Measurements from ENCODE around the gene PIGR. TPM values are rescaled to one million over a fixed set of nuclear protein-coding genes. Genes with fewer than 3 reads are reported as not detected.

The PIGR gene
- total and polyA plus RNA-seq, 9 of the 15 experiments (the other 6 are each of a cell fraction or from before 2014, with no cell fraction given), result 0.01 to 1.5 (median 0.03) TPM; not detected in 4

DNA sequence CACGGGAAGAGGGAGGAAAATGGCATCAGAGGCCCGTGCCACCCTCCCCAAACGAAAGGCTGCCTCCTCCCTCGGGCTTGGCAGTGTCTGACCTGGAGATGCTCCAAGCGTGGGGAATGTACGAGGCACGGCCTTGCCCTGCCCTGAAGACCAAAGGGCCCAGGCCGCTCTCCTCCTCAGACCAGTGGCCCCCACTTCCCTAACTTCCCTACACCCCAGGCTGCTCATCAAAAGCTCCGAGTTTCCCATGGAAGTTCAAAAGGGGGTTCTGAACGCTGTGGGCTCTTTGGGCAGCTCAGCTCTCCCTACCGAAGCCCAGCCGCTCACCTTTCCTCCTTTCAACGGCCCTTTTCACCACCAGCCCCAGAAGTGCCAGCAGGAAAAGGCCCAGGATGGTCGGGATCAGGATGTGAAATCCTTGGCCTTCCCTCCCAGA lies 36.4 kb downstream of the PIGR start:
- FAIRE-seq (no peak), ATAC-seq (peak; percentile 3; the same call in 1 of the 3 replicates), DNase-seq (ENCODE audit: extremely low read depth in 1 of 4, low spot score in 3 of 4) (no peak)
- Histone ChIP-seq H3K9me1 (ENCODE audit: control insufficient read depth, insufficient read depth, low read length) (no peaks in the 10 kb centered on the region), H3K9me3 (replicated peaks; ENCODE audit: control insufficient read depth, insufficient read depth, low read depth, low read length) (no peaks in the 10 kb centered on the region), H3K36me3 (ENCODE audit: control insufficient read depth, insufficient read depth, low read length) (no peaks in the 10 kb centered on the region), H3K79me2 (ENCODE audit: control insufficient read depth, insufficient read depth, low read length) (no peaks in the 10 kb centered on the region), H3K4me2 (ENCODE audit: insufficient read depth, low read length) (peak overlapping the region; percentile 66), H3K27me3 (ENCODE audit: control insufficient read depth in 2 of 2, insufficient read depth in 2 of 2, low read length in 2 of 2) (peaks cover 30 to 50% of the 10 kb centered on the region in 2 experiments), H2AFZ (ENCODE audit: low read depth, low read length) (peak overlapping the region; percentile 61), H3K27ac (ENCODE audit: extremely low read depth, low read depth, low read length) (no peak overlapping the region), H3K4me1 (replicated peaks in 1 of 2; ENCODE audit: control insufficient read depth in 2 of 2, insufficient read depth in 2 of 2, low read length in 2 of 2) (peaks cover 9 to 18% of the 10 kb centered on the region in 2 experiments; a peak in 4 of 5 replicates), H3K9ac (ENCODE audit: insufficient read depth in 1 of 2, low read depth in 2 of 2, low read length in 2 of 2) (peak overlapping the region in 1 of 2 experiments; percentile 83; a peak in 2 of 4 replicates), H4K20me1 (replicated peaks; ENCODE audit: control insufficient read depth, insufficient read depth, low read length) (0 out of 2 replicates have a peak, but pooled peaks cover 3% of the 10 kb centered on the region), H3K4me3 (peak overlapping the region; percentile 41)
- in situ Hi-C loops (cut with MboI) (loop anchor here (5.0 to 25.0 kb wide), 3 partner anchors 173 to 423 kb away; partner anchors contain the start of gene EIF2D), intact Hi-C loops (cut with micrococcal nuclease) (loop anchor here (2.0 to 5.0 kb wide), 5 partner anchors 45 to 587 kb away; partner anchors contain the start of genes CR1 and IL20)
- ChIA-PET CTCF (ENCODE audit: low intra/inter-chr PET ratio) (interaction anchor here (0.8 to 3.8 kb wide), 6 partner anchors 168 to 302 kb away, joined by 3 to 33 read pairs (median 9); partner anchors contain the start of gene EIF2D), POLR2A (interaction anchor here (0.7 to 1.7 kb wide), 5 partner anchors 144 to 298 kb away, joined by 3 to 5 read pairs (median 5); no protein-coding TSS in a partner anchor)
- TF ChIP-seq EZH2 (IDR thresholded peaks at IDR 0.05; ENCODE audit: borderline replicate concordance, low read depth, low read length) (no peak), MAZ (CRISPR knock-in tag; conservative IDR thresholded peaks at IDR 0.05 in 1 of 2, IDR thresholded peaks at IDR 0.05 in 1 of 2) (0 out of 4 replicates have a peak, but pooled peaks of 1 of the 2 experiments have one; percentile 1), STAT5B (CRISPR knock-in tag; IDR thresholded peaks at IDR 0.05) (no peak), STAG1 (CRISPR knock-in tag; IDR thresholded peaks at IDR 0.05; ENCODE audit: borderline replicate concordance) (peak; percentile 4; the same call in 1 of the 2 replicates), KDM2B (CRISPR knock-in tag; IDR thresholded peaks at IDR 0.05) (0 out of 2 replicates have a peak, but pooled peaks have one; percentile 34), SPI1 (IDR thresholded peaks at IDR 0.05; ENCODE audit: borderline replicate concordance, low read depth, low read length) (0 out of 2 replicates have a peak, but pooled peaks have one; percentile 18), NRF1 (conservative IDR thresholded peaks at IDR 0.05 in 1 of 2, IDR thresholded peaks at IDR 0.05 in 1 of 2) (0 out of 4 replicates have a peak, but pooled peaks of 1 of the 2 experiments have one; percentile 5)
- TF ChIP-seq, protein P1, sequence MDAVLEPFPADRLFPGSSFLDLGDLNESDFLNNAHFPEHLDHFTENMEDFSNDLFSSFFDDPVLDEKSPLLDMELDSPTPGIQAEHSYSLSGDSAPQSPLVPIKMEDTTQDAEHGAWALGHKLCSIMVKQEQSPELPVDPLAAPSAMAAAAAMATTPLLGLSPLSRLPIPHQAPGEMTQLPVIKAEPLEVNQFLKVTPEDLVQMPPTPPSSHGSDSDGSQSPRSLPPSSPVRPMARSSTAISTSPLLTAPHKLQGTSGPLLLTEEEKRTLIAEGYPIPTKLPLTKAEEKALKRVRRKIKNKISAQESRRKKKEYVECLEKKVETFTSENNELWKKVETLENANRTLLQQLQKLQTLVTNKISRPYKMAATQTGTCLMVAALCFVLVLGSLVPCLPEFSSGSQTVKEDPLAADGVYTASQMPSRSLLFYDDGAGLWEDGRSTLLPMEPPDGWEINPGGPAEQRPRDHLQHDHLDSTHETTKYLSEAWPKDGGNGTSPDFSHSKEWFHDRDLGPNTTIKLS (IDR thresholded peaks at IDR 0.05; ENCODE audit: borderline replicate concordance, low read depth), result no peak
- TF ChIP-seq, protein P2, sequence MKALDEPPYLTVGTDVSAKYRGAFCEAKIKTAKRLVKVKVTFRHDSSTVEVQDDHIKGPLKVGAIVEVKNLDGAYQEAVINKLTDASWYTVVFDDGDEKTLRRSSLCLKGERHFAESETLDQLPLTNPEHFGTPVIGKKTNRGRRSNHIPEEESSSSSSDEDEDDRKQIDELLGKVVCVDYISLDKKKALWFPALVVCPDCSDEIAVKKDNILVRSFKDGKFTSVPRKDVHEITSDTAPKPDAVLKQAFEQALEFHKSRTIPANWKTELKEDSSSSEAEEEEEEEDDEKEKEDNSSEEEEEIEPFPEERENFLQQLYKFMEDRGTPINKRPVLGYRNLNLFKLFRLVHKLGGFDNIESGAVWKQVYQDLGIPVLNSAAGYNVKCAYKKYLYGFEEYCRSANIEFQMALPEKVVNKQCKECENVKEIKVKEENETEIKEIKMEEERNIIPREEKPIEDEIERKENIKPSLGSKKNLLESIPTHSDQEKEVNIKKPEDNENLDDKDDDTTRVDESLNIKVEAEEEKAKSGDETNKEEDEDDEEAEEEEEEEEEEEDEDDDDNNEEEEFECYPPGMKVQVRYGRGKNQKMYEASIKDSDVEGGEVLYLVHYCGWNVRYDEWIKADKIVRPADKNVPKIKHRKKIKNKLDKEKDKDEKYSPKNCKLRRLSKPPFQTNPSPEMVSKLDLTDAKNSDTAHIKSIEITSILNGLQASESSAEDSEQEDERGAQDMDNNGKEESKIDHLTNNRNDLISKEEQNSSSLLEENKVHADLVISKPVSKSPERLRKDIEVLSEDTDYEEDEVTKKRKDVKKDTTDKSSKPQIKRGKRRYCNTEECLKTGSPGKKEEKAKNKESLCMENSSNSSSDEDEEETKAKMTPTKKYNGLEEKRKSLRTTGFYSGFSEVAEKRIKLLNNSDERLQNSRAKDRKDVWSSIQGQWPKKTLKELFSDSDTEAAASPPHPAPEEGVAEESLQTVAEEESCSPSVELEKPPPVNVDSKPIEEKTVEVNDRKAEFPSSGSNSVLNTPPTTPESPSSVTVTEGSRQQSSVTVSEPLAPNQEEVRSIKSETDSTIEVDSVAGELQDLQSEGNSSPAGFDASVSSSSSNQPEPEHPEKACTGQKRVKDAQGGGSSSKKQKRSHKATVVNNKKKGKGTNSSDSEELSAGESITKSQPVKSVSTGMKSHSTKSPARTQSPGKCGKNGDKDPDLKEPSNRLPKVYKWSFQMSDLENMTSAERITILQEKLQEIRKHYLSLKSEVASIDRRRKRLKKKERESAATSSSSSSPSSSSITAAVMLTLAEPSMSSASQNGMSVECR (CRISPR knock-in tag; IDR thresholded peaks at IDR 0.05), result no peak
- BruUV-seq (replicated peaks), result no TSS peak
- 5% methylated on average over 14 of the region's 14 CpGs for WGBS (ENCODE audit: insufficient coverage, low coverage, missing lambda C conversion rate)
